ENCODE measurements around the gene GLIPR1.
"Not testable (repeated sequence)": the region's sequence is repeated elsewhere in the genome, so short reads cannot be mapped to it uniquely, and the experiment has no call there.

The GLIPR1 gene

DNA sequence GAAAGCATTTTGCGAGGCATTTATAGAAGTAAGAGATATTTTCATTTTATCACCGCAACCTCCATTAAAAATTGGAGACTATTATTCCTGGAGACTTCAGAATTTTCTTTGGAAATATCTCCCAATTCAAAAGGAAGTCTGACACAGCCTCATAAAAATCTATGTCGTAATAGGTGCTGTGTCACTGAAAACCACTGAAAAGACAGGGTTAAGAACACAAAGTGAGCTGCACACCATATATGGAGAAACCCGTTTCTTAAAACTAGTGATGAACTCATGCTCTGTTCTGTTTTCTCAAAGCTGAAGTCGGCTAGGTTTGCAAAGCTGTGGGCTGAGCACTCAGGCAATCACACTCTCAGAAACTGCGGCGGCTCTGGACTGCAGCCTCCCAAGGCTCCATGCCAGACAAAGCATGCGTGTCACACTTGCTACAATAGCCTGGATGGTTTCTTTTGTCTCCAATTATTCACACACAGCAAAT lies at the start of gene GLIPR1:
TSS of gene GLIPR1 (plus strand) at position 287 of the 481 bp plus-strand sequence. CDS start at position 413, 126 bp downstream.
- peak; percentile 79 for DNase-seq

DNA sequence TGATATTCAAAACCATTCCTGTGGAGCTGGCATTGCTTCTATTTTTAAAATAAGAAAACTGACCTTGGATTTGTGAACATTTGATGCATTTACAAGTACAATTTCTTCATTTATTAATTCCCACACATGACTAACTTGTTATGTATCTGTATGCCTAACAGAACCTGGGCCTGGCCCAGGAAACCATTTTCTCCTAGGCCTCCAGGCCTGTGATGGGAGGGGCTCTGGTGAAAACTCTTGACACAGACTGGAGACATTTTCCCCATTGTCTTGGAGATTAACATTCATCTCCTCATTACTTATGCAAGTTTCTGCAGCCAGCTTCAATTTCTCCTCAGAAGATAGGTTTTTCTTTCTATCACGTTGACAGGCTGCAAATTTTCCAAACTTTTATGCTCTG lies 47.6 kb upstream of the GLIPR1 start:
- no peak for DNase-seq

GRCh38 chr12:75437564-75437963 lies 43.0 kb upstream of the GLIPR1 start:
- peak; percentile 5 for DNase-seq

- DNase-seq: peak; percentile 33
Measured at GRCh38 chr12:75438059-75438754, 42.3 kb upstream of the GLIPR1 start.

DNA sequence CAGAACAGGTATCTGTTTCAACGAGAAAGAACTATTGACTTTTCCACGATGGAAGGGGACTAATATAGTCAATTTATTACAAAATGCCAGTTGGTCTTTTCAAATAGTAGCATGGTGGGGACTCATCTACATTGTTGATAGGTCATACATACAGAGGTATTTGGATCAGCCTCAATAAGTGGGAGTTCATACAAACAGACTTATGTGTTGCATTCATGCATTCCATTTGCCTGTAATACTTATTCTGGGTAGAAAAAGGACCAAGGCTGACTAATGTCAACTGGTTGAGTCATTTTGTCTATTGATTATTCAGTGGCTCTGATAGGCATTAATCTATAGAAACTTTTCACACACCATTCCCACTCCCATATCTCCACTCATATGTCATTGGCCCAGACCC lies 41.5 kb upstream of the GLIPR1 start:
- DNase-seq: no peak

- DNase-seq: no peak
Measured at GRCh38 chr12:75439930-75440329, 40.6 kb upstream of the GLIPR1 start.

GRCh38 chr12:75441687-75442449 lies 38.7 kb upstream of the GLIPR1 start:
- not testable (repeated sequence) for DNase-seq

DNA sequence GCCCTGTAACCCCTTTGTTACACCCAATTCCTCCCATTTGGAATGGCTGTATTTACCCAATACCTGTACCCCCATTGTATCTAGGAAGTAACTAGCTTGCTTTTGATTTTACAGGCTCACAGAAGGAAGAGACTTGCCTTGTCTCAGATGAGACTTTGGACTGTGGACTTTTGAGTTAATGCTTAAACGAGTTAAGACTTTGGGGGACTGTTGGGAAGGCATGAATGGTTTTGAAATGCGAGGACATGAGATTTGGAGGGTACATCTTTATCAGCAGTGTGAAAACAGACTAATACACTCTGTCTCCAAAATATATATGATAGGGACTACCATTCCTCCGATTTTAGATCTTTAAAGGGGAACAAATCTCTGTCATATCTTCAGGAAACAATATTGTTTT lies 38.1 kb upstream of the GLIPR1 start:
- not testable (repeated sequence) for DNase-seq

GRCh38 chr12:75443709-75444108 lies 36.8 kb upstream of the GLIPR1 start:
- no peak for DNase-seq

DNA sequence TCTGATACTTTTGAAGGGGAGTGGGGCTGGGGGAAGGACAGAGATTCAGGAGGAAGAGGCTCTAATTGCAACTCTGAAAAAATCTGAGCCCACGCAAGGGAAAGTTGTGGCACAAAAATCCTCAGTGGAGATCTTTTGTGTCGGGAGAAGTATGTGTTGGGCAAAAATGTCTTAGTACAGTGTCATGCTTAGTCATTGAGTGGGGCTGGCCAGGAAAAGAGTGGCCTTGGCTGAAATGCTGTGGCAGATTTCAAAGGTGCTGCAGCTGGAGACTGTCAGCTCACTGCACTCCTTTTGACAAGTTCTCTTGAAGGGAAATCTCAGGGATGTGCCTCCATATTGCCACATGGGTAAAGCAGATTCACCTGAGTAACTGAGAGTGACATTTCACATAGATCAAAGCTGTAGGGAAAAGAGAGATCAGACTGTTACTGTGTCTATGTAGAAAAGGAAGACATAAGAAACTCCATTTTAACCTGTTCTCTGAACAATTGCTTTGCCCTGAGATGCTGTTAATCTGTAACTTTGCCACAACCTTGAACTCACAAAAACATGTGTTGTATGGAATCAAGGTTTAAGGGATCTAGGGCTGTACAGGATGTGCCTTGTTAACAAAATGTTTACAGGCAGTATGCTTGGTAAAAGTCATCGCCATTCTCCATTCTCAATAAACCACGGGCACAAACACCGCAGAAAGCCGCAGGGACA lies 36.0 kb upstream of the GLIPR1 start:
- no peak for DNase-seq

DNA sequence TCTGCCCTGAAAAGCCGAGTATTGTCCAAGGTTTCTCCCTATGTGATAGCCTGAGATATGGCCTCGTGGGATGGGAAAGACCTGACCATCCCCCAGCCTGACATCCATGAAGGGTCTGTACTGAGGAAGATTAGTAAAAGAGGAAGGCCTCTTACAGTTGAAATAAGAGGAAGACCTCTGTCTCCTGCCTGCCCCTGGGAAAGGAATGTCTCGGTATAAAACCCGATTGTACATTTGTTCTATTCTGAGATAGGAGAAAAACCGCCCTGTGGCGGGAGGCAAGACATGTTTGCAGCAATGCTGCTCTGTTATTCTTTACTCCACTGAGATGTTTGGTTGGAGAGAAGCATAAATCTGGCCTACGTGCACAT lies 35.4 kb upstream of the GLIPR1 start:
- DNase-seq: not testable (repeated sequence)

DNA sequence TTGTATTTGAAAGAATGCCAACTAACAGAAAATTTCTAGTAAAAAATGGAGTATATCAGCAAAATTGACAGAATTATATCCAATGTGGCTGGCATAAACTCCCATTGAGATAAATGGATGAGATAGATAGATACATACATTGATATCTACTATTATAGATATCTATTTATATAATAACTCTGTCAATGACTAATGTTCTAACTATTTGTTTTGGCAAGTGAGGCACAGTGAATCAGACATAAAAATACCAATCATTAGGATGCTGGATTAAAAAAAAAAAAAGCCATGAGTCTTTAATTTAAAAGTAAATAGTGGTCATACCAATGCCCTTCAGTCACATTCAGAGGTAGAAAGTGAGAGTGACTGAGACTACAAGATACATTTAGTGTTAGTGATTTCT lies 33.7 kb upstream of the GLIPR1 start:
- no peak for DNase-seq

DNA sequence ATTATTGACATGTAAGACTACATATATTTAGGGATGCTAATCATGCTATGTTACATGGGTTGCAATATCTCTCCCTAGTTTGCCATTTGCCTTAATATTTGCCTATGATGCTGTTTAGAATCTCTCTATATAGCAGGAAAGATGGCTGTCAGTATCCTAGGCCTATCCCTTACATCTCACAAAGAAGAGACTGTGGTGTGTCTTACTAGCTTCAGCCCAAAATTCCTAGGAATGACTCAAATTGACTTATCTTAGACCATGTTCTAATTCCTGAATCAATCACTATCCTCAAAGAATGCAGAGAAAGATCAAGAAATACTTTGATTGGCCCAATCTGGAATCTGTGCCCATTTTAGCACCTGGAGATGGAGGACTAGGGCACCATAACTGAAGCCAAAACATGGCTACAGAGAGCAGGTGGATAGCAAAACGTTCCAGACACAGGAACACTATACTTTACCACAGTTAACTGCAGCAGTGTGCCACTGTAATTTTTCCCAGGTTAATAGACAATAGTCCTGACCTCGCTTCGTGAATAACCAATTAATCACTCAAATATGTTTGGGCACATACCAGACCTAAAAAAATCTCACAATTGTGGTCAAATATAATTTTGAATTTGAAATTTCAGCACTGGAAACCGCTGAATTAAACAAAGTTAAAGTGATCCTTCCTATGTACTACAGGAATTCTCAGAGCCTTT lies 32.7 kb upstream of the GLIPR1 start:
- no peak for DNase-seq

DNA sequence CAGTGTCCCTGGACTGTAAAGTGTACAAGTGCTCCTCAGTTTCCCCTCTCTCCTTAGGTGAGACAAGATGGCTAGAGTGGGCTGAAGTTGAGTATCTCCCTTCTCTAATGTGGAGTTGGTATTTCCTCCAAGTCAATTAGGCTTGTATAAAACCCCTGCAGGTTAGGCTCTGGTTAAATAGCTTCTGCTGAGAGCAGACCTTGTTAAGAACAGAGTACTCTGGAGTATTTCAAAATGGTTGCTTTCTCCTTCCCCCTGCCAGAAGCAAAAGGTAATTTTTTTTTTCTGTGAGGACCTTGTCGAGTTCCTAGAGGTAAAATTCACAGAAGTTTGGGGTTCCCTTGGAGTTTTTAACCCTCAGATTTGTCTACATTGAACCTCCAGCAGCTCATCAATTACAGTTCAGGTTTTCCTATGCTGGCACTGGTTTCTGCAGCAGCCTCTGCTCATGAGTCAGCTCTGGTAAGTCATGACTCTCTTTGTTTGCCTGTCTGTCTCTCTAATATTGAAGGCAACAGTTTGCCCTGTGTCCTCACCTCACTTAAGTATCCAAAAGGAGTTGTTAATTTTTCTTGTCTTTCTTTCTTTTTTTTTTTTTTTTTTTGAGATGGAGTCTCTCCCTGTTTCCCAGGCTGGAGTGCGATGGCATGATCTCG lies 27.8 kb upstream of the GLIPR1 start:
- no peak for DNase-seq

GRCh38 chr12:75455839-75456238 lies 24.7 kb upstream of the GLIPR1 start:
- no peak for DNase-seq

GRCh38 chr12:75457191-75457590 lies 23.4 kb upstream of the GLIPR1 start:
- no peak for DNase-seq

DNA sequence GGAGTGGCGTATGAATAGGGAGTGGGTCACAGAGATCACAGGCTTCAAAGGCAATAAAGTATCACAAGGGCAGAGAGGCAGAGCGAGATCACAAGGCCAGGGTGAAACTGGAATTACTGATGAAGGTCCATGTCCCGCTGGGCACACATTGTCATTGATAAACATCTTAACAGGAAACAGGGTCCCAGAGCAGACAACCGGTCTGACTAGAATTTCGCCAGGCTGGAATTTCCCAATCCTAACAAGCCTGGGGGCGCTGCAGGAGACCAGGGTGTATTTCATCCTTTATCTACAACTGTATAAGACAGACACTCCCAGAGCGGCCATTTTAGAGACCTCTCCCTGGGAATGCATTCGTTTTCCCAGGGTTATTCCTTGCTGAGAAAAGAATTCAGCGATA lies 22.7 kb upstream of the GLIPR1 start:
- DNase-seq: not testable (repeated sequence)

DNA sequence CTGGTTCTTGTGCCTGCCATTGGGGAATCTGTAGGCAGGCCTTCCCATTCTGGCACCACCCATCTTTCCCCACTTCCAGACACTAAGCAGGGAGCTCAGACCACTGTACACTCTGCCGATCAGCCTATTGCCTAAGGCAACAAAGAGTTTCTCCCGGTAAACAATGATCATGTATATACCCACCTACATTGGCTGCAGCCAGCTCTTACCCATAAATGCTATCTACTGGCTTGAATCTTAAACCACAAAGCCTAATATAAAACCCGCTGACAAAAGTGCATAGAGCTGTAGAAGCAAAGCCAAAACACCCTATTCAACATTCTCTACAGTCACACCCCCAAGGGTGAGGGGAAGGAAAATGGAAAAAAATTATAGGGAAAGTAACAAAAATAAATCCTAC lies 20.8 kb upstream of the GLIPR1 start:
- DNase-seq: no peak

DNA sequence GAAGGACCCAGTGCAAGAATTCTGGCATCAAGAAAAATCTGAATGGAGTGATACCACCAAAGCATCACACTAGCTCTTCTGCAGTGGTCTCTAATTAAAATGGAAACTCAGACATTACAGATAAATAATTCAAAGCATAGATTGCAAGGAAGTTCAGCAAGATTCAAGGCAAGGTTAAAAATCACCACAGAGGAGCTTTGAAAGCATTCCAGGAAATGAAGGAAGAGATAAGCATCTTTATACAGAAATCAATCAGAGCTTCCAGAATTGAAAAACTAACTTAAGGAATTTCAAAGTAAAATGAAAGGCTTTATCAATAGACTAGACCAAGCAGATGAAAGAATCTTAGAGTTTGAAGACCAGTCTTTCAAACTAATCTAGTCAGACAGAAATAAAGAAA lies 20.4 kb upstream of the GLIPR1 start:
- DNase-seq: no peak

- DNase-seq: no peak
Measured at GRCh38 chr12:75471902-75472890, 8.4 kb upstream of the GLIPR1 start.

DNA sequence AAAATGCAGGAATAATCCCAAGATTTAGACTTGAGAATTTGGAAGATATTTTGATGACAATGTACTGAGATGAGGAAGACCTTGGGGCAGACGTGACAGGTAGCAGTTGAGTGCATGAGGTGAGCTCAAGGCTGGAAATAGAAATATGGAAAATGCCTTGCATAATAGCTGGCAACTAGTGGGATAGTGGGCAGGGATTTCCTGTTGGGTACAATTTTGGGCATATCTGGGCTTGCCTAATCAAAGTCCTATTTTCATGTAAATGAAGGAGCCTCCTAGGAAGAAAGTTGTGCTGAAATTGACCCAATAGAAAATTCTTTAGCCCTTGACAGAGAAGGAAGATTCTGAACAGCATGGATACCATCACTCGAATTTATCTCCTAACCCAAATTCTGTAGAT lies 6.4 kb upstream of the GLIPR1 start:
- DNase-seq: no peak

All from CD4-positive, alpha-beta T cell treated with Interleukin-6 for 4 hours (primary cell).